Inflammatory macrophage treated with lipopolysaccharide for 4 hours (primary cell): ENCODE data around the gene KCNAB2.

Source experiments
- DNase-seq: peaks from one replicate; pipeline ENCODE4 v3.0.0-alpha.2; 2020

Gene KCNAB2

DNA sequence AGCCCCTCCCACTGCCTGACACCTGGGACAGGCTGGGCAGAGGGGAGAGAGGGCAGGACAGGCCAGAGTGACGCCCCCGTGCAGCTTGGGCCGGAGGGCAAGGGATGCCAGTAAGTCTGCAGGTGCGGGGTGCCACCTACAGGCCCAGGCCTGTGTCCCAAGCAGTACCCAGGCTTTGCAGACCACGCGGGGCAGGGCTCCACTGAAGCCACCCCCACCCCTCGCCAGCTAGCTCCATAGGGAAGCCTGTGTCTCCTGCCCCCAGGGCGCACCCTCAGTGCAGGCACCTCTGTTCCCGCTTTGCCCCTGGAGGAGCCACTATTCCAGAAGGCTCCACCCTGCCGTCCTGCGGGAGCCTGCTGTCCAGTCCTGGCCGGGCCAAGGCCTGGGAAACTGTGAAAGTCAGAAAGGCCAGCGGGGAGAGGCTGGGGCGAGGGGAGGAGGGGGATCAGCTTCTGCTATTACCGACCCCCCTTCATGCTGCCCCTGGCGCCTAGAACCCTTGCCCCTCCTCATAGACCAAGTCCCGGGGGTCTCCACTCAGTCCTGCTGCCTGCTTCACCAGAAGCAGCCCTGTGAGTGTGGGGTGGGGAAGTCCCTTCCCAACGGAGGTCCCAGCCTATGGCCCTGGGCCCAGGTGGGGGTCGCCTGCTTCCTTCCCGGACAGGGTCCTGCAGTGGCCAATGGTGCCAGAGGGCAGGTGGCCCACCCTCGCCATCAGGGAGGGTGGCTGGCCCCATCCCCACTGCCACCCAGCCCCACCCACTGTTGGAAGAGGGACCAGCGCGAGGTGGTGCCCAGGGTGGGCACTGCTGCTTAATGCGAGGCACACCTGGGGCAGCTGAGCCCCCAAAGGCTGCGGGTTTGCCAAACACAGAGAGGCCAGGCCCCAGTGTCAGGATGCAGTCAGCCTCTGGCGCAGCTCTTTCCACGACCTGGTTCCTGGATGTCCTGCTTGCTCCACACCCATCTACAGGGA, 54.4 kb downstream of the KCNAB2 start:
- no peak for DNase-seq

DNA sequence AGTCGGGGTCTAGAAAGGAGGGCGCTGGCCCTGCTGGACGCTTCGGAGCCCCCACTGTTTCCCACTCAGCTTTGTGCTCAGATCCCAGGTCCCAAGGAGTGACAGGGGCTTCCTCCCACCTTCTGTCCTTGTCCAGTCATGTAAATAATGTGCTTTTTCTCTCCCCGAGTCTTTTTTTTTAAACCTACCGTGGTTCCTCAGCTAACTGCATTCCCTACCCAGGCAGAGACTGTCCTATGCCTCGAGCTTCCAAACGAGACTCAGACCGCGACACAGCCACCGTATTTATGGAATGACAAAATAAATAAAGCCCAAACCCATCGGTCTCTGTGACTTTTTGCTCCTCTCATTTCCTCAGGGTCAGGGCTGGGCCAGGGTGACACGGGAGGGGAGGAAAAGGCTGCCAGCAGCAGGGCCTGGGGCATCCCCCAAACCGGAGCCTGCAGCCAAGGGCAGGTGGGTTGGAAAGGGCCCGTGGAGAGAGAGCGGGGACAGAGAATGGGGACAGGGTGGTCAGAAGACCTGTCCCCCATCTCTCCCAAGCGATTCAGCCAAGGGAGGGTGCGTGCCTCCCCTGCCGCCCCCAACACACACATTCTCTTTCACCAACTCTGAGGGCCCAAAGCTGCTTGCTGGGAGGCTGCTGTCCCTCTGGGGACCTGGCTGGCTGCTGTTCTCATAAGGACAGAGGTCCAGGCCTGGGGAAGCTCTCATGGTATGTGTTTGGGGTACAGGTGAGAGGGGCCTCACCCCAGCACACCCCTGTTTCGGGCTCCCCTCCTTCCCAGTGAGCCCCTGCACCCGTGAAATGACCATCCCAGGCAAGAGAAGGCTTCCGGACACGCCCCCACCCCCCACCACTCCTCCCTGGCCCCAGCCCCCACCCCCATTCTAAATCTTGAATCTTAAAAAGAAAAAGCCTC, 55.4 kb downstream of the KCNAB2 start:
- no peak for DNase-seq

DNA sequence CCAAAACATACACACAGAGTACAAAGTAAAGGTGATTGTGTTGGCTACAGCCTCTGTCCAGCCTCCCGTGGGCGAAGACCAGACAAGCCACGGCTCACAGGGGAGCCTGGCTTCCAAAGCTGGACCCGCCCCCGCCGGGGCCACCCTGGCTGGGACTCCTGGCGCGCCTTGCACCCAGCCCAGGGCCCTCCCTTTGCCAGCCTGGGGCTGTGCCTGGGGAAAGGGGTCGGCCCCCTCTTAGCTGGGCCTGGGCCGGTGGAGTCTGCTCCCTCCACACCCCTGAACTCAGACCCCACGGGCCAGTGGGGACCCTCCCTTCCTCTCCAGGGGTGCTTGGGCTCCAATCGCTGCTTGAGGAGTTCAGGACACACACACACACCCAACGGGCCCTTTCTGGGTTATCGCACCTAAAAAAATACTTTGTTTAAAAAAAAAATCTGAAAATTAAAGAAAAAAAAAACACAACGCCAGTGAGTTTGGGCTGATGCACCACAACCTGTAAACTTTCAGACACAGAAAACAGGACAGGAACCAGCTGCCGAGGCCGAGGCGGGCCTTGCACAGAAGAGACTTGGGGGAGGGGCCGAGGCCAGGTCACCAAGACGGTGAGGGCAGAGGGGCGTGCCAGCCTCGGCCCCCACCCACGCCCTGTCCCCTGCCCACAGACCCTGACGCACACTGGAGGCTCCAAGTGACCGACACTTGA, 56.3 kb downstream of the KCNAB2 start:
- DNase-seq: no peak

DNA sequence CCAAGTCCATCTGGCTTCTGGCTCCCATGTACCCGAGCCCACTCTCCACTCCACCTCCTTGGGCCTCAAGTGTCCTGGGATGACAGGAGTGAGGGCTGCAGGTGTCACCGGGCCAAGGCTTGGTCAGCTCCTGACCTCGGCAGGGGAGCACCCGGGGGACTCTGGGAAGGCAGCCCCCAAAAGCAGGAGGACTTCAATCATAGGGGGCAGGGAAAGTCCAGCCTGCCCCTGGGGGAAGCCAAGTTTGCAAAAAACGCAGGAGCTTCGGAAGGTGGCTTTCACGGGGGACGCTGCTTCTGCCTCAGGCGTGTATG, 56.8 kb downstream of the KCNAB2 start:
- DNase-seq: no peak

DNA sequence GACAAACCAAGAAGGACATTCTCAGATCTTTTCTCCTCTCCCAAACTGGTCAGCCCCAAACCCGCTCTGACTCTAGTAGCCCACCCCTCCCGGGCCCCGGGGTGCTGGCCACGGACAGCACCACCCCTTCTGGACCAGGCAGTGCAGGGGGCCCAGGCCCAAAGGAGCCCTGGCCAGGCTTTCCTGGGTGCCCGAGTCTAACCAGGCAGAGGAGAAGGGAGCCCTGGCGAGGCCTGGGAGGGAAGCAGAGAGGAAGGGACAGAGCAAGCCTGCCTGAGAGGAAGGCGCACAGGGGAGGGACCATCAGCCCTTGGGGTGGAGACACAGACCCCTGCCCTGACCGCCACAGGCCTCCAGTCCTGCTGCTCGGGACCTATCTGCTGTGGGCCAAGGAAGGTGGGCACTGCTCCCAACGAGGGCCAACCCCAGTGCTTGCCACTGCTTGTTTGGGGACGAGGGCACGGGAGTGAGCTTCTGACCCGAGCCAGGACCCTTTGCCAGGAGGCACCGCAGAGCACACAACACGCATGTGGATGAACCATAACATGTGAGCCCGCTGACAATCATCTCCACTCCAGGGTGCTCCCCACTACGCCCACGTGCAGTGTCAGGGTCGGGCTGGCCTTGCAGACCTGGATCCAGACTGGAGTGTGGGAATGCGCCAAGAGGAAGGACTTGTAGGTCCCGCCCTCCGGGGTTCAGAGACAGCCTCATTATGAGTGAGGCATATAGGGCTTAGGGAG, 57.6 kb downstream of the KCNAB2 start:
- no peak for DNase-seq

DNA sequence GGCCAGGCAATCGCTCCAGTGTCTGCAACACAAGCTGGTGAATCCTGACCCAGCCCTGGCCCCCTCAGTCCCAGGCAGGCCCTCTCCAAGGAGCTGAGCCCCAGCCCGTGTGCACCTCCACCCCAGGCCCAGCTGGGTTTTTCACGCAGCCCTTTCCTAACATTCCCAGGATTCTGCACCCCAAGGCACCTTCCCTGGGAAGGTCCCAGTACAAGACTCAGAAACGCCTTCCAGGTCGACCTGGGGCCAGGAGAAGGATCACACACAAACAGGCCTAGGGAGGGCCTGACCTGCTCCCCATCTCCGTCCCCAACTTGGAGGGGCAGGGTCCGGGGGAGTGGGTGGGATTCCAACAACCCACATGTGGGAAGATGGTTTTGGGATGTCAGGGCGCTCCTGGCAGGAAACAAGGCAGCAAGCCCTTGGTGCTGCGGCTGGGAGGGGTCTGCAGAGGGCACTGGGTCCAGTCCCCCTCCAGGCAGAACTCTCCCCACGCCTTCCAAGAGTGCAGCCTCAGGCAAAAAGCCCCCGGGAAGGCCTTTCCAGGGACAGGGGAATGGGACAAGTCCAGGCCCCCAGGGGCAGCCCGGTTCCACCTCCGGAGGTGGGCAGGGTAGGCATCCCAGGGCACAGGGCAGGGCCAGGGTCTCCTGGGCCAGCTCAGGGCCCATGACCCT, 58.3 kb downstream of the KCNAB2 start:
- DNase-seq: no peak

DNA sequence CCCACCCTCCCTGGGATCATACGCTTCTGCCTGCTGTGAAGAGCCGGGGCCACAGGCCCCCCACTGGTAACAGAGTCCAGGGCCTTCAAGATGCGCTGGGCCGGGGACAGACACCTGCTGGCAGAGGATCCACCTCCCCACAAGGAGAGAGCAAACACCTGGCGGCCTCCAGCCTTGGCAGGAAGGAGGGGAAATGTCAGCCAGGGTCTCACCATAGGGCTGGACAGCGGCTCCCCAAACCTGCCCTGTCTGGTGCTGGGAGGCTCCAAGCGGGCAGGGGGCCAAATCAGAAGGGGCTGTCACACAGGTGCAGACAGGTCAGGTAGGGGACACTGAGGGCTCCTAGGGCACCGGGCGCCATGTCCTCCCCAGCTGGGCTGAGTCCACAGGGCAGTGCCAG, 58.9 kb downstream of the KCNAB2 start:
- no peak for DNase-seq

DNA sequence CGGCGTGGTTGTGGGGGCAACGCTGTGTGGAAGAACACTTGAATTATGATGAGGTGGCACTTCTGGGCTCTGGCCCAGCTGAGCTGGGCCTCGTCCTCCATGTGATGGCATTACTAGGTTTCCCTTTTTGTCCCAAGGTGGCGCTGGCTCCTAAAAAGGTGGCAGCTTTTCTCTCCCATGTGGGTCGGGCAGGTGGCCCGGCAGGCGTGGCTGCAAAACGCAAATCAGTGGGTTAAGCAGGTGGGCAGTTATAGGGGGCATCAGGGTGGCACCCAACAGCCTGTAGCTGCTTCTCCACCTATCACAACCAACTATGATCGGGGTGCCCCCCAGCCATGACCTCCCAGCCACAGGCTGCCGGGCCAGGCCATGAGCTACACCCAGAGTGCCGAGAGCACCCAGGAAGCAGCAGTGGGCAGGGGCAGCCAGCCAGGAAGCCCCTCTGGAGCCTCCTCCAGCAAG, 59.6 kb downstream of the KCNAB2 start:
- no peak for DNase-seq

DNA sequence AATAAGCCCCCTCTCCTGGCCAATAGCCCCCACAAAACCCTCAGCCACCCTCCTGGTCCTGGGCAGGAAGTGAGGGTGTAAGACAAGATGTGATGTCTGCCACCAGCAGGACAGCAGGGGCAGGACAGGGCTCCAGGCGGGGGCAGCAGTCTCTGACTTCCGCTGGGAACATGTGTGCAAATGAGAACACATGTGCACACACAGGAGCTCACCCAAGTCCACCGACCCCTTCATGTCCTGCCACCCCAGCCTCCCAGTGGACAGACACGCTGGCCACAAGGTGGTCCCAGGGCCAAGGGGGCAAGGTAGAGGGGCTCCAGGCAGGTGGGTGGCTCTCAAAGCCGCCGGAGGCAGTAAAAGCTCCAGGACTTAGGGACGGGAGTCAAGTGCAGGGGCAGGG, 60.1 kb downstream of the KCNAB2 start:
- DNase-seq: no peak

DNA sequence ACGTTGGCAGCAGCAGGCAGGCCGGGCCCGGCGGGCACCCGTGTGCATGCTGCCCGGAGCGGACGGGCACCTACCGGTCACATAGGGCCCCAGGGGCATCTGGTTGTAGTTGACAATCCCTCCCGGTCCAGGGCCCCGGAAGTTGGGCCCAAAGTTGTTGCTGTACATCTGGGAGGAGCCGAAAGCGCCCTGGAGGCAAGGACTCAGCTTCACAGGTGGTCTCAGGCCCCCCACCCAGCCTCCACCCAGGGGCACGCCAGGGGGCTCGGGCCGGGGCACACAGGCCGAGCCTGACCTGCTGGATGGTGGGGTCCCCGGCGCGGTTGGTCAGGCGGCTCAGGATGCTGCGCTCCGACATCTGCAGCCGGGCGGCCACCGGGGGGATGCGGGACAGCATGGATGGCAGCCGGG, 60.6 kb downstream of the KCNAB2 start:
- no peak for DNase-seq

DNA sequence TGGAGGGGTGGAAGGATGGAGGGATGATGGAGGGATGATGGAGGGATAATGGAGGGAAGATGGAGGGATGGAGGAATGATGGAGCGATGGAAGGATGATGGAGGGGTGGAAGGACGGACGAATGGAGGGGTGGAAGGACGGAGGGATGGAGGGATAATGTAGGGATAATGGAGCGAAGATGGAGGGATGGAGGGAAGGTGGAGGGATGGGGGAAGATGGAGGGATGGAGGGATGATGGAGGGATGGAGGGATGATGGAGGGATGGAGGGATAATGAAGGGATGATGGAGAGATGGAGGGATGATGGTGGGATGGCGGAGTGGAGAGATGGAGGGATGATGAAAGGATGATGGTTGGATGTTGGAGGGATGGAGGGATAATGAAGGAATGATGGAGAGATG, 61.3 kb downstream of the KCNAB2 start:
- no peak for DNase-seq

DNA sequence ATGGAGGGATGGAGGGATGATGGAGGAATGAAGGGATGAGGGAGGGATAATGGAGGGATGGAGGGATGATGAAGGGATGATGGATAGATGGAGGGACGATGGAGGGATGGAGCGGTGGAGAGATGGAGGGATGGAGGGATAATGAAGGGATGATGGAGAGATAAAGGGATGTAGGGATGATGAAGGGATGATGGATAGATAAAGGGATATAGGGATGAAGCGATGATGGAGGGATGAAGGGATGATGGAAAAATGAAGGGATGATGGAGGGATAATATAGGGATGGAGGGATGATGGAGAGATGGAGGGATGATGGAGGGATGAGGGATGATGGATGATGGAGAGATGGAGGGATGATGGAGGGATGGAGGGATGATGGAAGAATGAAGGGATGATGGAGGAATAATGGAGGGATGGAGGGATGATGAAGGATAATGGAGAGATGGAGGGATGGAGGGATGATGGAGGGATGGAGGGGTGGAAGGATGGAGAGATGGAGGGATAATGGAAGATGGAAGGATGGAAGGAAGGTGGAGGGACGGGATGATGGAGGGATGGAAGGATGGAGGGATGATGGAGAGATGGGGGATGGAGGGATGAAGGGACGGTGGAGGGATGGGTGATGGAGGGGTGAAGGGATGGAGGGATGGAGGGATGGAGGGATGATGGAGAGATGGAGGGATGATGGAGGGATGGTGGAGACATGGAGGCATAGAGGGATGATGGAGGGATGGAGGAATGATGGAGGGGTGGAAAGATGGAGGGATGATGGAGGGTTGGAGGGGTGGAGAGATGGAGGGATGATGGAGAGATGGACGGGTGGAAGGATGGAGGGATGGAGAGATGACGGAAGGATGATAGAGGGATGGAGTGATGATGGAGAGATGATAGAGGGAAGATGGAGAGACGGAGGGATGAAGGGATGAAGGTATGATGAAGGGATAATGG, 62.0 kb downstream of the KCNAB2 start:
- no peak for DNase-seq

DNA sequence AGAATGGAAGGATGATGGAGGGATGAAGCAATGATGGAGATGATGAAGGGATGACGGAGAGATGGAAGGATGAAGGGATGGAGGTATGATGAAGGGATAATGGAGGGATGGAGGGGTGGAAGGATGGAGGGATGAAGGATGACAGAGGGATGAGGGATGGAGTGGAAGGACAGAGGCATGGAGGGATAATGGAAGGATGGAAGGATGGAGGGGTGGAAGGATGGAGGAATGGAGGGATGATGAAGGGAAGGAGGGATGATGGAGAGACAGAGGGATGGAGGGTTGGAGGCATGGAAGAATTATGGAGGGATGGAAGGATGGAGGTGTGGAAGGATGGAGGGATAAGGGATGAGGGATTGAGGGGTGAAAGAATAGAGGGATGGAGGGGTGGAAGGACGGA, 62.8 kb downstream of the KCNAB2 start:
- no peak for DNase-seq

DNA sequence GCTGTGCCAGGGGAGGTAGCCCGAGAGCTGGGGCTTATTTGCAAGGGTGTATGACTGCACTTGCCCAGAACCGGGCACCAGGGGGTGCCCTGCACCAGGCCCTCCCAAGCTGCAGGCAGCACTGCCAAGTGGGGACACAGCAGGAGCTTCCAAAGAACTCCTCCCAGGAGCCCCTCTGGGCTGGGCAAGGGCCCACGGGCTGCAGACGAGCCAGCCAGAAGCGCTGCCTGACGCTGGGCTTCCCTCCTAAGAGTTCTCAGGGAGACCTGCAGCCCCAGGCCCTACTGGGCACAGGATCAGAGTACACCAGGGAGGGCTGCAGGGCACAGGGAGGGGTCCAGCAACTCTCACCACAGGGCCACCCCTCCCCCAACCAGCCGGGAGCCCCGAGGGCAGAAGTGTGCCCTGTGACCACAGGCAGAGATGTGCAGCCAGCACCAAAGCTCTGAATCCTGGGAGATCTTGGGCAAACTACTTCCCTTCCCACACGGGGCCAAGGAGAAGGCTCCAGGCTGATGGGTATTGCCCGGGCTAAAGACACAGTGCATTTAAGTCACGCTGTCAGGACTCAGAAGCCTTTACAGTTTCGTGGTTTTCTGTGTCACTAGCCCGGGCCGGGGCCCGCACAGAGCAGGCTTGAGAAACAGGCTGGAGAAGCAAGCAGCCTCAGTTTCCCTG, 63.4 kb downstream of the KCNAB2 start:
- peak; percentile 62 for DNase-seq

DNA sequence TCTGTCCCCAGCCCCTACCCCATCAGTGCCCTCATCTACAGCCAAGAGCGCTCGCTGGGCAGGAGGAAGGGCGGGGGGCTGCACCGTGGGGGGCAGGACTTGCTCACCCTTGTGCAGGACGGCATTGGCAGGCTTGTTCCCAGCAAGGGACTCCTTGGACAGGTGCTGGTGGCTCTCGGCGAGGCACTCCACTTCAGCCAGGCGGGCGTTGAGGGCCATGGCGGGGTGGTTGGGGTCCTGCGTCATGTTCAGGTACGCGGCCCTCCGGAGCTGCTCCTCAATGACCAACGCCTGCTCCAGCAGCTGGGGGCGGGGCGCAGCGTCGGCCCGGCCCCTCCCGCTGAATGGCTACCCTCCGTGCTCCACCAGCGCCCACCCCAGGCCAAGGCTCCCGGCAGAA, 64.0 kb downstream of the KCNAB2 start:
- no peak for DNase-seq

DNA sequence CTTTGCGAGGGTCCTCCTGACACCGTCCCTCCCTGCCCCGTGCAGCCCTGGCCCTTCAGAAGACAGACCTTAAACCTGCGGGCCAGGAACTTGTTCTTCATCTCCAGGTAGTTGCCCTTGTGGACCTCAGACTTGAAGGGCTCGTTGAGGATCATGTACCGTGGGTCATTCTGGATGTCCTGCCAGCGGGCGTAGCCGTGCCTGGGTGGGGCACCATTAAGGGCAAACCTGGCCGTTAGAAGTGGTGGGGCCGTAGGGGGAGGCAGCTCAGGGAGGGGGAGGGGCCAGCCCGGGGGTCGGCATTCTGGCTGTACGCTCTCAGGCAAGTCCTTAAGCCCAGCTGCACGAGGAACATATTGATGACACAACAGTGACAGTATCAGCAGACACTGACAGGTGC, 64.6 kb downstream of the KCNAB2 start:
- DNase-seq: no peak

DNA sequence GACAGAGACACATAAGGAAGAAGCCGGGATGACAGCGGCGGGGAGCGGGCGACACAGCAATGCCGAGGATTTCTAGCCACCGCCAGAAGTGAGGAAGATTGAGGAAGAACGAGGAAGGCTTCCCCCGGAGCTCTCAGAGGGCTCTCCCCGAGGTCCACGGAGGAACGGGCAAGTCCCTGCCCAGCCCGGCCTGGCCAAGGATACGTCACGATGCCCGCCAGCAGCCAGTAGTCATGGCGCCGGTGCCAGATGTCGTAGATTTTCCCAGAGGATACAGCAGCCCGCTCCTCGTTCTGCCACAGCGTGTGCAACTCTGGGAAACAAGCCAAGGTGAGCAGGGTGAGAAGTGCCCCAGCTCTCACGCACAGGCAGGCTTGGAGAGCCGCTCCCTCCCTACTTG, 65.9 kb downstream of the KCNAB2 start:
- DNase-seq: no peak

DNA sequence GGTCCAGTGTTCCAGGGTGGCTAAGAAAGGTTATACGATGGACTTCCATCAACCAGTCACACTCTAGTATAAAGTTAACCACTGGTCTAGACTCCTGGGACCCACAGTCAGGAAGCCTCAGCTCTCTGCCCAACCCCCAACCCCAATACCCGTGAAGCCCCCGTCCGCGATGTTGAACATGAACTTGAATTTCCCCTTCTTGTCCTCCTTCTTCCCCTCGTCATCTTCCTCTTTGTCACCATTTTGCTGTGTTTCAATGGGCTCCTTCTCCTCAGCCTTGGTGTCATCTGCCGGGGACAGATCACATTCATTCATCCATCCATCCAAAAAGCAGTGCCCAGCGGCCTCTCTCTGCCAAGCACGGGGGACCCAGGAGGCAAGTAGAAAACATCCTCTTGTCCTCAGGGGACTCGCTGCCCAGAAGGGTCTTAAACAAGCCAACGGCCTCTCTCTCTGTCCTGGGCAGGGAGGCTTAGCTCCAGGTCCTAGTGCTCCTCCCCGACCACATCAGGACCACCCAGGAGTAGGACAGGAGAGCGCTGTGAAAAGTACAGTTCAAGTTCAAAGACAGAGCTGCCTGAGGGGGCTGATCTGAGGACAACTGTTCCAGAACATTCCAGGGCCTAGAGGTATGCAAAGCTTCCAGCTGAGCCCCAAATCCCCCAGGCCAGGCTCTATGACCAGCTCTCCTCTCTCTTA, 66.5 kb downstream of the KCNAB2 start:
- DNase-seq: no peak

DNA sequence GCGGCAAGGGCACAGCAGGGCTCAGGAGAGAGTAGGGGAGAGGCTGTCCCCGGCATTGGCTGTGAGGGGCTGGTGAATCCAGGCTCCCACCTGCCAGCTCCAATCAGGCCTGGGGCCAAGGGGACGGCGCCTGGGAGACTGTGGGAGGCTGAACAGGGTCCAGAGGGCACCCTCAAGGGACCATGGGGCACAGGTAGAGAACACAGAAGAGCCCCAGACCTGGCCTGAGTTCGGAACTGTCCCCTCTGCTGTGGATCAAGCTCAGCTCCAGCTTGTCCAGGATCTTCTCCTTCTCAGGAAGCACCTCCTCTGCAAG, 67.0 kb downstream of the KCNAB2 start:
- DNase-seq: no peak

DNA sequence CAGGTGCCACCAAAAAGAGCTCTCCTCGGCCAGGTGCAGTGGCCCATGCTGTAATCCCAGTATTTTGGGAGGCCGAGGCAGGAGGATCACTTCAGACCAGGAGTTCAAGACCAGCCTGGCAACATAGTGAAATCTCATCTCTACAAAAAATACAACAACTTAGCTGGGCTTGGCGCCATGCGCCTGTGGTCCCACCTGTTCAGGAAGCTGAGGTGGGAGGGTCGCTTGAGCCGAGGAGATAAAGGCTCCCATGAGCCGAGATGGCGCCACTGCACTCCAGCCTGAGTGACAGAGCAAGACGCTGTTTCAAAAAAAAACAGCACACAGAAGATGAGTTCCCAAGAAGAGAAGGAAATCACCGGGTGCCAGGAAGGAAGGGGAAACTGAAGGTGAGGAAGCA, 67.4 kb downstream of the KCNAB2 start:
- no peak for DNase-seq
